Body of pancreas (tissue), 4 donors: ENCODE results near the gene ANKDD1B. TPM values are rescaled to one million over a fixed set of nuclear protein-coding genes. Genes with fewer than 3 reads are reported as not detected.
"Not testable (repeated sequence)": the region's sequence is repeated elsewhere in the genome, so short reads cannot be mapped to it uniquely, and the experiment has no call there.

ENCODE experiments used
- ATAC-seq: fragments of 150-250 bp; one replicate; pipeline ENCODE4 v1.9.1; 2016
- DNase-seq, 4 donors: peaks; one replicate each; pipeline ENCODE4 v3.0.0-alpha.2; 2019
- H3K27ac ChIP-seq, 4 donors: fragments of 200-600 bp; sonication (generic); 1 replicate in 3 of 4; 2 replicates in 1 of 4; pipeline versions ENCODE4 v1.5.1 to v1.6.1; 2016 to 2019; ENCODE audit warnings: mild to moderate bottlenecking in 1 of 4, mixed read lengths in 1 of 4, moderate library complexity in 1 of 4
- H3K27me3 ChIP-seq, 2 donors: fragments of 200-600 bp; sonication (generic); one replicate each; pipeline ENCODE4 v1.6.0; 2016; ENCODE audit warnings: mild to moderate bottlenecking in 1 of 2
- H3K36me3 ChIP-seq, 2 donors: fragments of 200-600 bp; sonication (generic); replicated peaks in 1 of 2; 2 replicates each; pipeline ENCODE4 v1.5.1; 2016; ENCODE audit warnings: low read depth in 2 of 2; ENCODE audit not compliant: insufficient read depth in 1 of 2
- H3K4me1 ChIP-seq: fragments of 200-600 bp; sonication (generic); one replicate; pipeline ENCODE4 v1.6.0; 2016
- H3K4me3 ChIP-seq, 2 donors: fragments of 200-600 bp; sonication (generic); 1 replicate in 1 of 2; 2 replicates in 1 of 2; pipeline ENCODE4 v1.5.1; 2016 to 2019
- H3K9me3 ChIP-seq, 3 donors: fragments of 200-600 bp; sonication (generic); 1 replicate in 2 of 3; 2 replicates in 1 of 3; pipeline ENCODE4 v1.5.1; 2016
- CTCF ChIP-seq, 7 experiments: fragments of 450-650 bp in 4 of 7; fragments of 200-600 bp in 3 of 7; sonication (generic) in 3 of 7; IDR thresholded peaks; one replicate each; pipeline ENCODE4 v1.5.1; 2016 to 2019; ENCODE audit warnings: antibody characterized with exemption in 7 of 7
- POLR2A ChIP-seq, 3 donors: fragments of 450-650 bp; IDR thresholded peaks; one replicate each; pipeline ENCODE4 v1.6.1; 2016; ENCODE audit warnings: antibody characterized with exemption in 3 of 3, mild to moderate bottlenecking in 2 of 3
- WGBS, 2 donors: methylation state at CpG; one replicate each; pipeline ENCODE4 v1.1.5; 2017; 5-methylcytosine and 5-hydroxymethylcytosine counted together
- intact Hi-C: fragments of 100-400 bp; cut with DNase I; formaldehyde crosslinking; loops from one replicate; pipeline ENCODE4 v1.15.1; 2023
- total RNA-seq, 2 donors: library from RNA; depleted of rRNA; stranded (reverse); fragments of >200 nt; gene quantifications; one replicate each; pipeline ENCODE4 v1.1.0, GENCODE V29; 2016

The ANKDD1B gene
- total RNA-seq, 2 donors from 2014 or later, result 0.52 TPM; not detected in 1

GRCh38 chr5:75603821-75604220, 7.4 kb upstream of the ANKDD1B start:
- Histone ChIP-seq H3K27ac (no peak overlapping the region), H3K27me3 (no peaks in the 10 kb centered on the region), H3K36me3 (no peaks in the 10 kb centered on the region), H3K4me1 (no peaks in the 10 kb centered on the region), H3K4me3 (no peak overlapping the region), H3K9me3 (no peaks in the 10 kb centered on the region)
- TF ChIP-seq CTCF (IDR thresholded peaks at IDR 0.05), result no peak
- intact Hi-C loops, result no loop called here
- DNase-seq, result no peak
- 87 to 91% methylated on average over 2 of the region's 2 CpGs for WGBS, 2 donors
- no peak for ATAC-seq

GRCh38 chr5:75607341-75607740, 3.9 kb upstream of the ANKDD1B start:
- H3K27ac ChIP-seq, DNase-seq, H3K36me3 ChIP-seq, intact Hi-C loops, ATAC-seq, H3K4me3 ChIP-seq, H3K27me3 ChIP-seq, H3K9me3 ChIP-seq: not testable (repeated sequence)
- peaks cover 17% of the 10 kb centered on the region for H3K4me1 ChIP-seq
- 84 to 91% methylated on average over 5 of the region's 5 CpGs for WGBS, 2 donors

GRCh38 chr5:75608870-75609269, 2.4 kb upstream of the ANKDD1B start:
- no peaks in the 10 kb centered on the region for H3K27me3 ChIP-seq
- no peak for TF ChIP-seq POLR2A (IDR thresholded peaks at IDR 0.05)
- H3K9me3 ChIP-seq, result no peaks in the 10 kb centered on the region
- no peak overlapping the region for H3K27ac ChIP-seq
- H3K4me3 ChIP-seq, result no peak overlapping the region
- peaks cover 17% of the 10 kb centered on the region for H3K4me1 ChIP-seq
- intact Hi-C loops, result no loop called here
- H3K36me3 ChIP-seq, result no peaks in the 10 kb centered on the region
- ATAC-seq (no peak), DNase-seq (no peak)
- whole genome bisulfite sequencing, 2 donors, result 88 to 92% methylated on average over 1 of the region's 1 CpG

GRCh38 chr5:75610201-75610600, 1.1 kb upstream of the ANKDD1B start:
- 89 to 94% methylated on average over 5 of the region's 5 CpGs for WGBS, 2 donors
- DNase-seq (no peak), ATAC-seq (no peak)
- Histone ChIP-seq H3K4me1 (peaks cover 17% of the 10 kb centered on the region), H3K4me3 (no peak overlapping the region), H3K27ac (no peak overlapping the region), H3K9me3 (no peaks in the 10 kb centered on the region), H3K36me3 (no peaks in the 10 kb centered on the region), H3K27me3 (no peaks in the 10 kb centered on the region)
- intact Hi-C loops, result no loop called here
- TF ChIP-seq CTCF (IDR thresholded peaks at IDR 0.05) (no peak), POLR2A (IDR thresholded peaks at IDR 0.05) (no peak)

- Histone ChIP-seq H3K4me1 (peaks cover 17% of the 10 kb centered on the region), H3K4me3 (peak overlapping the region; percentile 16 to 63), H3K27ac (peak overlapping the region in 1 of 4 donors; percentile 63)
- intact Hi-C loops, H3K9me3 ChIP-seq, H3K36me3 ChIP-seq, H3K27me3 ChIP-seq: not testable (repeated sequence)
- DNase-seq (peak in 1 of 4 donors; percentile 11), ATAC-seq (peak; percentile 38)
- WGBS, 2 donors, result 7% methylated on average over 11 of the region's 11 CpGs
These were observed 368 bp upstream of the ANKDD1B start for GRCh38 chr5:75610859-75611310.

- no peak overlapping the region for H3K27ac ChIP-seq
- TF ChIP-seq CTCF (IDR thresholded peaks at IDR 0.05), result no peak
- no peak for TF ChIP-seq POLR2A (IDR thresholded peaks at IDR 0.05)
- intact Hi-C loops, result no loop called here
- H3K4me3 ChIP-seq, result no peak overlapping the region
- H3K27me3 ChIP-seq, result no peaks in the 10 kb centered on the region
- peaks cover 17% of the 10 kb centered on the region for H3K4me1 ChIP-seq
- no peaks in the 10 kb centered on the region for H3K9me3 ChIP-seq
- ATAC-seq (no peak), DNase-seq (no peak)
- H3K36me3 ChIP-seq, result no peaks in the 10 kb centered on the region
- 24 to 27% methylated on average over 8 to 12 of the region's 12 CpGs for WGBS, 2 donors
These were observed 945 bp downstream of the ANKDD1B start for GRCh38 chr5:75612226-75612569.
